Activated CD8-positive, alpha-beta T cell treated with anti-CD3 and anti-CD28 coated beads for 36 hours (primary cell): Measurements from ENCODE around the gene BMP7. TPM values are rescaled to one million over a fixed set of nuclear protein-coding genes. Genes with fewer than 3 reads are reported as not detected.

Experiments
- ATAC-seq: fragments of 200-7000 bp; cut with Tn5 transposase; one replicate; pipeline ENCODE4 v1.10.0; 2021; ENCODE audit warnings: mild to moderate bottlenecking, moderate library complexity
- CTCF ChIA-PET: fragments of 350-600 bp; sonication (Branson Sonifier 250); formaldehyde crosslinking; loops from one replicate; lab custom pipeline; 2021; ENCODE audit warnings: antibody characterized with exemption; lab: Charles Lee
- POLR2A ChIA-PET: fragments of 350-600 bp; sonication (Branson Sonifier 250); formaldehyde crosslinking; loops from one replicate; lab custom pipeline; 2021; ENCODE audit warnings: antibody characterized with exemption; lab: Charles Lee
- DNase-seq: peaks from one replicate; pipeline ENCODE4 v3.0.0-alpha.2; 2020
- H3K27ac Mint-ChIP-seq: one replicate; pipeline ENCODE4 v1.8.0; 2021; ENCODE audit warnings: mild to moderate bottlenecking, mixed read lengths
- H3K27me3 Mint-ChIP-seq: one replicate; pipeline ENCODE4 v1.8.0; 2021; ENCODE audit warnings: mixed read lengths
- H3K36me3 Mint-ChIP-seq: one replicate; pipeline ENCODE4 v1.8.0; 2021; ENCODE audit warnings: low read depth, mixed read lengths
- H3K4me1 Mint-ChIP-seq: one replicate; pipeline ENCODE4 v1.8.0; 2021; ENCODE audit warnings: low read depth, mixed read lengths
- H3K4me3 Mint-ChIP-seq: one replicate; pipeline ENCODE4 v1.8.0; 2021; ENCODE audit warnings: mild to moderate bottlenecking, moderate library complexity, mixed read lengths
- H3K9me3 Mint-ChIP-seq: one replicate; pipeline ENCODE4 v1.8.0; 2021; ENCODE audit warnings: mixed read lengths
- intact Hi-C: fragments of 100-400 bp; cut with micrococcal nuclease; formaldehyde crosslinking; loops from one replicate; pipeline ENCODE4 v1.10.0; 2022
- total RNA-seq, 2 experiments: library from RNA; stranded (reverse); gene quantifications; one replicate each; pipeline ENCODE4 v1.2.3, GENCODE V29; 2021
- TF ChIP-seq, protein P1 (sequence below): fragments of 200-600 bp; IDR thresholded peaks from one replicate; pipeline ENCODE4 v1.8.0; 2022; ENCODE audit warnings: antibody characterized with exemption, mild to moderate bottlenecking

The BMP7 gene
- total RNA-seq, 2 experiments from 2014 or later, result not detected

GRCh38 chr20:57190536-57191264 is 75.7 kb downstream of the BMP7 start:
- Mint-ChIP-seq H3K27me3 (no peaks in the 10 kb centered on the region), H3K4me3 (no peak overlapping the region), H3K4me1 (no peaks in the 10 kb centered on the region), H3K9me3 (no peaks in the 10 kb centered on the region), H3K27ac (no peak overlapping the region), H3K36me3 (no peaks in the 10 kb centered on the region)
- TF ChIP-seq, protein P1, sequence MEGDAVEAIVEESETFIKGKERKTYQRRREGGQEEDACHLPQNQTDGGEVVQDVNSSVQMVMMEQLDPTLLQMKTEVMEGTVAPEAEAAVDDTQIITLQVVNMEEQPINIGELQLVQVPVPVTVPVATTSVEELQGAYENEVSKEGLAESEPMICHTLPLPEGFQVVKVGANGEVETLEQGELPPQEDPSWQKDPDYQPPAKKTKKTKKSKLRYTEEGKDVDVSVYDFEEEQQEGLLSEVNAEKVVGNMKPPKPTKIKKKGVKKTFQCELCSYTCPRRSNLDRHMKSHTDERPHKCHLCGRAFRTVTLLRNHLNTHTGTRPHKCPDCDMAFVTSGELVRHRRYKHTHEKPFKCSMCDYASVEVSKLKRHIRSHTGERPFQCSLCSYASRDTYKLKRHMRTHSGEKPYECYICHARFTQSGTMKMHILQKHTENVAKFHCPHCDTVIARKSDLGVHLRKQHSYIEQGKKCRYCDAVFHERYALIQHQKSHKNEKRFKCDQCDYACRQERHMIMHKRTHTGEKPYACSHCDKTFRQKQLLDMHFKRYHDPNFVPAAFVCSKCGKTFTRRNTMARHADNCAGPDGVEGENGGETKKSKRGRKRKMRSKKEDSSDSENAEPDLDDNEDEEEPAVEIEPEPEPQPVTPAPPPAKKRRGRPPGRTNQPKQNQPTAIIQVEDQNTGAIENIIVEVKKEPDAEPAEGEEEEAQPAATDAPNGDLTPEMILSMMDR, result no peak
- DNase-seq, result no peak
- ChIA-PET POLR2A (no interaction called here), CTCF (no interaction called here)
- ATAC-seq, result no peak
- intact Hi-C loops, result no loop called here

DNA sequence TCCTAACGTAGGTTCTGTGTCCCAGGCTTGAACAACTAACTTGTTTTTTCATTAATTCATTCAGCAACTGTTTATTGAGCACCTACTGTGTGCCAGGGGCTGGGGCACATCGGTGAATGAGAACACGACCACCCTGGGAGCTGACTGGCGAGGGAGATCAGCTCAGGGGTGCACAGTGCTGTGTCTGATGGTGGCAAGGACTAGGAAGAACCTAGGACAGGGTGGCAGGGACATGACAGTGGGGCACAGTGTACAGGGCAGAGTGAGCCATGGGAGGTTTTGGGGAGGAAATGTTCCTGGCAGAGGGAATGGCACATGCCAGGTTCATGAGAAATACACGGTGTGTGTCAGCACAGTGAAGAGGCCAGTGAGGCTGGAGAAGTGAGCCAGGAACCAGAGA is 76.7 kb downstream of the BMP7 start:
- intact Hi-C loops, result no loop called here
- no peak overlapping the region for H3K4me3 Mint-ChIP-seq
- ATAC-seq (no peak), DNase-seq (no peak)
- TF ChIP-seq, protein P1, result no peak
- H3K4me1 Mint-ChIP-seq, result no peaks in the 10 kb centered on the region
- CTCF ChIA-PET, result no interaction called here
- H3K27ac Mint-ChIP-seq, result no peak overlapping the region
- H3K9me3 Mint-ChIP-seq, result no peaks in the 10 kb centered on the region
- H3K27me3 Mint-ChIP-seq, result peaks cover 3% of the 10 kb centered on the region
- H3K36me3 Mint-ChIP-seq, result no peaks in the 10 kb centered on the region
- POLR2A ChIA-PET, result no interaction called here

- H3K27ac Mint-ChIP-seq, result no peak overlapping the region
- ATAC-seq (no peak), DNase-seq (no peak)
- ChIA-PET CTCF (no interaction called here), POLR2A (no interaction called here)
- peaks cover 3% of the 10 kb centered on the region for H3K27me3 Mint-ChIP-seq
- no peaks in the 10 kb centered on the region for H3K4me1 Mint-ChIP-seq
- no peak overlapping the region for H3K4me3 Mint-ChIP-seq
- TF ChIP-seq, protein P1, result no peak
- H3K9me3 Mint-ChIP-seq, result no peaks in the 10 kb centered on the region
- intact Hi-C loops, result no loop called here
- H3K36me3 Mint-ChIP-seq, result no peaks in the 10 kb centered on the region
These were observed 77.8 kb downstream of the BMP7 start for GRCh38 chr20:57188576-57189079.

DNA sequence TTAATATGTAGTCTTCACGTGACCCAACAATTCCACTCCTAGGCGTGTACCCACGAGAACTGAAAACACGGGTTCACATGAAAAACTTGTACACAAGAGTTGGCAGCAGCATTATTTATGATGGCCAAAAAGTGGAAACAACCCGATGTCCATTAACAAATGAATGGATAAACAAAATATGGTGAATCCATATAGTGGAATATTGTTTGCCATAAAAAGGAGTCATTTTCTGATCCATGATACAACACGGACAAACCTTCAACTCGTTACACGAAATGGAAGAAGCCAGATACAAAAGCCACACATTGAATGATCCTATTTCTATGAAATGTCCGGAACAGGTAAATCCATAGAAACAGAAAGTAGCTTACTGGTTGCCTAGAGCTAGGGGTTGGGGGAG is 78.4 kb downstream of the BMP7 start:
- H3K4me1 Mint-ChIP-seq, result no peaks in the 10 kb centered on the region
- POLR2A ChIA-PET, result no interaction called here
- intact Hi-C loops, result no loop called here
- no peak overlapping the region for H3K27ac Mint-ChIP-seq
- DNase-seq (no peak), ATAC-seq (no peak)
- H3K9me3 Mint-ChIP-seq, result no peaks in the 10 kb centered on the region
- H3K4me3 Mint-ChIP-seq, result no peak overlapping the region
- CTCF ChIA-PET, result no interaction called here
- TF ChIP-seq, protein P1, result no peak
- H3K27me3 Mint-ChIP-seq, result peaks cover 5% of the 10 kb centered on the region
- H3K36me3 Mint-ChIP-seq, result no peaks in the 10 kb centered on the region

GRCh38 chr20:57187068-57187634 is 79.3 kb downstream of the BMP7 start:
- TF ChIP-seq, protein P1, result no peak
- ATAC-seq (no peak), DNase-seq (no peak)
- CTCF ChIA-PET, result no interaction called here
- no peaks in the 10 kb centered on the region for H3K36me3 Mint-ChIP-seq
- peaks cover 5% of the 10 kb centered on the region for H3K27me3 Mint-ChIP-seq
- H3K4me3 Mint-ChIP-seq, result no peak overlapping the region
- no peak overlapping the region for H3K27ac Mint-ChIP-seq
- no peaks in the 10 kb centered on the region for H3K9me3 Mint-ChIP-seq
- POLR2A ChIA-PET, result no interaction called here
- no peaks in the 10 kb centered on the region for H3K4me1 Mint-ChIP-seq
- intact Hi-C loops, result no loop called here
